H7 (cell line): ENCODE results near the gene BCR. TPM values are rescaled to one million over a fixed set of nuclear protein-coding genes. Genes with fewer than 3 reads are reported as not detected.

Experiments
- DNase-seq: peaks from one replicate; pipeline ENCODE4 v3.0.0; 2012
- H3K27me3 ChIP-seq: 2 replicates; pipeline ENCODE4 v1.6.0; 2011; ENCODE audit warnings: mild to moderate bottlenecking, low read length; ENCODE audit not compliant: control insufficient read depth, insufficient read depth
- H3K36me3 ChIP-seq: replicated peaks from 2 replicates; pipeline ENCODE4 v1.5.1; 2011; ENCODE audit warnings: low read length; ENCODE audit not compliant: control insufficient read depth, insufficient read depth
- H3K4me3 ChIP-seq: 2 replicates; pipeline ENCODE4 v1.5.1; 2011; ENCODE audit warnings: low read depth, mild to moderate bottlenecking, control low read depth, low read length, moderate library complexity; ENCODE audit not compliant: insufficient read depth
- total RNA-seq: library from RNA; depleted of rRNA; stranded (reverse); fragments of >200 nt; shearing (Covaris generic); gene quantifications from 2 replicates; pipeline ENCODE4 v1.2.3, GENCODE V29; 2014

BCR gene
- total RNA-seq, 1 experiment from 2014 or later = 89.1 TPM

DNA sequence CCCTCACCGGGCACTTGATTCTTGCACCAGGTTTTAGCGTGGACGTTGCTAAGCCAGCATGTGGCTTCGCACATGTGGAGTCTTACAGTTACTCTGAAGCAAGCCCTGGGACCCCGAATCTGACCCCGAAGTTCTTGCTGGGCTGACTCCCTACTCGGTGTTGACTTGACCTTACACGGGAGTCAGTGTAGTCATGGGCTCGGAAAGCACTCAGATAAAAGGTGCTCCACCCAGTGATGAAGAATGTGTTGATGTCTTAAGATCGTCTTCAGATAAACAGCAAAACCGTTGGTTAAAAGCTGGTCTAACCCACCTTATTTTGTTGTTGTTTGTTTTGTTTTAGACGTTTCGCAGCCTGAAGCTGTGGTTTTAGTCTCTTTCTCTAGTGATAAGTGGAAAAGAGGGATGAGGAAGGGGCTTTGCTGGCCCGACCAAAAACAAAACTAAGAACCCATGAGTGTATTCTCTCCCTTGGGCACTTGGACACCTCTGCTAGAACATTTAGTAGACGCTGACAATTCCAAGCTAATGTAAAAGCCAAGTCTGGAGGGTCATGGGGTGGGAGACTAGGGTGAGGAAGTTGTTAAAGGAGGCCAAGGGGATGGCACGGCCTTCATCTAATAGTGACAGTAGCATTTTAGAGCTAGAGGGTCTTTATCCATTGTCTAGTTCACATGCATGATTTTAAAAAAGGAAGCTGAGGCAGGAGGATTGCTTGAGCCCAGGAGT, 69.9 kb downstream of the BCR start:
- no peak for DNase-seq
- H3K4me3 ChIP-seq = no peak overlapping the region
- no peaks in the 10 kb centered on the region for H3K27me3 ChIP-seq
- peaks cover under 1% of the 10 kb centered on the region for H3K36me3 ChIP-seq

DNA sequence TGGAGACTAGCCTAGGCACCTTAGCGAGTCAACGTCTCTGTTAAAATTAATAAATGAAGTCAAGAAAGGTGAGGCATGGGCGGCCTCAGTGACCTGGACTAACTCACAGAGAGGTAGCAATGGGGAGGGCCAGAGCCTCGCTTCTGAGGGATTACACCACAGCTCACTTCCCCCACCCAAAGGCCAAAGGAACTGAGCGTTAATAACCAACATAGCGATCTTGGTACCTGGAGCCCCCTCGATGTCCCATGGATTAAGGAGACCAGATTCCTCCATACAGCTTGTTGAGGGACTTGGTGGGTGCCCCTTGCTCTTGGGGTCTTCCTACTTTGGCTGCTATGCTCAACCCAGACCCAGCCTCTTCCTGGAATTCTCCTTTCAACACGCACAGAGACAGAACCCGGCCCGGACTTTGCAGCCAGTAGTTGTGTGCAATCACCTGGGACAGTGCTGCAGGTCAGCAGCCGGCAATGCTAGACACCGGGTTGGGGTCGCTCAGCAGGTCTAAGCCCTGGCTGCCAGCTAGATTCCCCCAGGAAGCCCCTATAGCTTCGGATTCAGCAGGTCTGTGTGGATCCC, 70.6 kb downstream of the BCR start:
- no peak overlapping the region for H3K4me3 ChIP-seq
- H3K36me3 ChIP-seq = peaks cover 2% of the 10 kb centered on the region
- DNase-seq = no peak
- H3K27me3 ChIP-seq = no peaks in the 10 kb centered on the region

DNA sequence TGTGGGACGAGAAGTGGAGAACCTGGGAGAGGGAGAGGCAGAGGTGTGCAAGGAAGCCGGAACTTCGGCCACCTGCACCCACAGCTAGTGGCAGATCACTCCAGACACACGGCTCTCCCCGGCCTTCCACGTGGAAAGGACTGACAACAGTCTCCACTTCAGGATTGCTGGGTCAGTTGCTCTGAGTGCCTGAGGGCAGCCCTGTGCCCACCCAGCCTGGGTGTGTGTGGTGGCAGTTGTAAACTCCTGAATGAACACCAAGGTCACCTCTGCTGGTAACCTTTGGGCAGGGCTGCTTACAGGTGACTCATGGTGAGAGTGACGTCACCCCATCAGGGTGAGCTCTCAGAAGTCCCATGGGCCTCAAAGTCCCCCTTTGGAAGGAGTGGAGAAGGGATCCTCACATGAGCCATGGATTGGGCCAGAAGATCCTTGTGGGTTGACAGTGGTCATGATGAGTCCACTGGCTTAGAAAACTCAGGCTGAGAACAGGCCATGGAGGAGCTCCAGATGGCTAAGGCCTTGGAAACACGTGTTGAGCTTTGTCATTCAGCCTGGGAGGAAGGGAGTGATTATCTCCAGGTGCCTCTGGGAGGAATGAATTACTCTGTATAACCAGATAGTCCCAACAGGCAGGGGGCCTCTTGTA, 71.3 kb downstream of the BCR start:
- Histone ChIP-seq H3K4me3 (no peak overlapping the region), H3K36me3 (peaks cover 2% of the 10 kb centered on the region), H3K27me3 (no peaks in the 10 kb centered on the region)
- no peak for DNase-seq

DNA sequence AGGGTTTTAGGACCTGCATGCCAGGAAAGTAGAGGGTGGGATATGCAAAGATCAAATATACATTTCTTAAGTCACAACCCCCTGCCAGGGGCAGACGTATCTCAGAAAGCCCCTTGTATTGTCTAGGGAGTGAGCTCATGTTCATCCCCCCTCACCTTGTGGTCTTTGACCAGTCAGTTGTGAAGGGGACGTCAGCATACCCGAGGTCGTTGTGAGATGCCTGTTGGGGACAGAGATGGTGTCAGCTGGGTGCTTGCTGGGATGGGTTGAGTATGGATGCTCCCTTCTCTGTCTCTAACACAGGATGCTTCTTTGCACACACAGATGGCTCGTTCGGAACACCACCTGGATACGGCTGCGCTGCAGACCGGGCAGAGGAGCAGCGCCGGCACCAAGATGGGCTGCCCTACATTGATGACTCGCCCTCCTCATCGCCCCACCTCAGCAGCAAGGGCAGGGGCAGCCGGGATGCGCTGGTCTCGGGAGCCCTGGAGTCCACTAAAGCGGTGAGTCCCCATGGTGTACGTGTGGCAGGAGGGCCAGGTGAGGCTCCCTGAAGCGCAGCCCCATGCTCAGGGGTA, 73.3 kb downstream of the BCR start:
- DNase-seq = no peak
- H3K4me3 ChIP-seq = no peak overlapping the region
- peaks cover 2% of the 10 kb centered on the region for H3K36me3 ChIP-seq
- H3K27me3 ChIP-seq = no peaks in the 10 kb centered on the region

DNA sequence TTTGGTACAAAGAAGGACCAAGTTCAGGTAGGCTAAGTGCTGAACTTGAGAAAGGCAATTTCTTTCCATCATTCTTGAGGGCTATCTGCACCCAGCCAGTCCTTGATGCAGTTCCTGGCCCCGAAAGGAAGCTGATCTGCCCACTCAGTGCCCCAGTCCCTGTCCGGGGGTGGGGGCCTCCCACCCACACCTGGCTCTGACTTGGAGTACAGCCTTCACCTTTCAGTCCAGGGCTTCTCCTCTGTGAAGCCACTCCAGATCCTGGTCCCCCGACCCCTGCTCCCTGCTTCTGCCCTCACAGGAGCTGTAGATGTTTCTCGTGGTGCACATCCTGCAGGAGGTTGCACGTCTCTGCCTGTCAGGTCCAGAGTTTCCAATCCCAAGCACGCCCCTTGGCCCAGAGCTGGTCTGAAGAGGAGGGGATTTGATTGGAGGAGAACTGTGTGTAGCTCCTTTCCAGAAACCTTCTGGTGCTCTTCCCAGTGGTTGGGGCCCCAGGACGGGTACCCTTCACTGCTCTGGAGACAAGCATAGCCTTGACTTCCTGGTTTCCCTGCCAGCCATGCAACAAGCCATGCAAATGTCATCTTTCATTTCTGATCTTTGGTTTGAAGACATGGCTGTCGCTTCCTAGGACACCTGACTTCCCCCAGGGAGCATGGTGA, 75.3 kb downstream of the BCR start:
- H3K4me3 ChIP-seq = no peak overlapping the region
- DNase-seq = no peak
- no peaks in the 10 kb centered on the region for H3K27me3 ChIP-seq
- H3K36me3 ChIP-seq = peaks cover 2% of the 10 kb centered on the region

DNA sequence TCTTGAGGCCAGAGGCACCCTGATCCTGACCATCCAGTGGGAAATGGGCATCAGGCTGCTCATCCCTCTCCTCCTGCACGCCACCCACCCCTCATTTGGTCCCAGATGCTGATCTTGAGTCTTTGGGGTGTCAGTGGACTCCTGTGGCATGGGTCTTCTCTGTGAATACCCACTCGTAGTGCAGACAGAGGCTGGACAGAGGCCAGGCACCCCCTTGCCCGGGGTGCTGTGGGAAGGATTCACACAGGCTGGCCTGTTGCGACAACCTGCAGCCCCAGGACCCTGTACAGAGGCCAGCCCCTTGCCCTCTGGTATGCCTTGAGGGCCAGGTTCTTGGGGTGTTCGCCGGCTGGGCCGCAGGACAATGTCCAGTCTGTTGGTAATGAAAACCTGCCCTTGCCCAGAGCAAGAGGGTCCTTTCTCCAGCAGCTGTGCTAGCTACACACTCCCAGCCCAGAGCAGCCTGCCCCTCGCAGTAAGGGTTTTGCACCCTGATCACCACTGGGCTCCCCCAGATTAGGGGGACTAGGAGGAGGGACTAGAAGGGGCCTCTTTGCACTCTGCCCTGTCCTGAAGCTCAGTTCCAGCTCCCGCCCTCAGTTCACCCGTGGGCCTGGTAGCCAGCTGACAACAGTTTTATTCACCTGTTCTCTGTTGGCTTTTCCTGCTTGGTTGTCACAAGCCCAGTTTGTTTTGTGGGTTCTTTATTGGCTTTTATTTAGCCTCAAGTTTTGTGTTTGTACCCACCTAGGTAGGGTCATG, 76.0 kb downstream of the BCR start:
- DNase-seq = no peak
- H3K27me3 ChIP-seq = no peaks in the 10 kb centered on the region
- no peak overlapping the region for H3K4me3 ChIP-seq
- peaks cover 6% of the 10 kb centered on the region for H3K36me3 ChIP-seq

DNA sequence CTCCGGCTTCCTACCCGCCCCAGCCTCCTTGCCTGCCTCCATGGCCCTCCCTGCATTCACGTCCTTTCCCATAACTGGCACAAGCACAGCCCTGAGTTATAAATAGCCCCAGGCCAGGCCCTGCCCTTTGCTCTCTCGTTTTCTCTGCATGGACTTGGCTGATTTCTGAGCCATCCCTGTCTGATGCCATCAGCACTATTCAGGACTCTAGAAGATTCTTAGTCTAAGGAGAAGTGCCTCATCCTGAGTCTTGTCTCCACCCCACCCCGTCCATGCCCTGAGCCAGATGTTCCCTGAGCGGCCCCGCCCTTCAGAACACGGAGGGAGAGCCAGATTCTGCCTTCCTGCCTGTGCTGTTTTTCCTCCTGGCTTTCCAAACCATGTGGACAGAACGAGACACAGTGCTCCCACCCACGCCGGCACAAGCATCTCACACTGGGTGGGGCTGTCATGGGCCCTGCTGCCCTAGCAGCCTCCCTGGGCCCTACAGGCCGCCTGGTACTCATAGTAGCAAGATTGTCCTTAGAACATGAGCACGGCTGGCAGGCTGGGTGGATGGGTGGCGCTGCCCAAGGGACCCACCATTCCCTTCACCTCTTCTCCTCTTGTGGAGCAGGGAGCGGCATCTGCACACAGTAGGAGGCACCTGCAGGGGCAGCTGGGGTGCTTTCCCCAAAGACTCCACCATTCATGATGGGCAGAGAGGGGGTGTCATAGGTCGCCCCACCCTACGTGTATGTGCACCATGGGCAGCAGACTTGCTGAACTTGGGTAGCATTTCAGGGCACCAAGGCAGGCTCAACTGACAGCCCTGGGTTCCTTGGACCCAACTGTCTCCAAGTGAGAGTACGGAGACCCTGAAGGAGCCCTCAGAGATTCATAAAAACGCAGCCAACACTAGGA, 76.9 kb downstream of the BCR start:
- H3K27me3 ChIP-seq = no peaks in the 10 kb centered on the region
- no peak overlapping the region for H3K4me3 ChIP-seq
- DNase-seq = no peak
- peaks cover 8% of the 10 kb centered on the region for H3K36me3 ChIP-seq

DNA sequence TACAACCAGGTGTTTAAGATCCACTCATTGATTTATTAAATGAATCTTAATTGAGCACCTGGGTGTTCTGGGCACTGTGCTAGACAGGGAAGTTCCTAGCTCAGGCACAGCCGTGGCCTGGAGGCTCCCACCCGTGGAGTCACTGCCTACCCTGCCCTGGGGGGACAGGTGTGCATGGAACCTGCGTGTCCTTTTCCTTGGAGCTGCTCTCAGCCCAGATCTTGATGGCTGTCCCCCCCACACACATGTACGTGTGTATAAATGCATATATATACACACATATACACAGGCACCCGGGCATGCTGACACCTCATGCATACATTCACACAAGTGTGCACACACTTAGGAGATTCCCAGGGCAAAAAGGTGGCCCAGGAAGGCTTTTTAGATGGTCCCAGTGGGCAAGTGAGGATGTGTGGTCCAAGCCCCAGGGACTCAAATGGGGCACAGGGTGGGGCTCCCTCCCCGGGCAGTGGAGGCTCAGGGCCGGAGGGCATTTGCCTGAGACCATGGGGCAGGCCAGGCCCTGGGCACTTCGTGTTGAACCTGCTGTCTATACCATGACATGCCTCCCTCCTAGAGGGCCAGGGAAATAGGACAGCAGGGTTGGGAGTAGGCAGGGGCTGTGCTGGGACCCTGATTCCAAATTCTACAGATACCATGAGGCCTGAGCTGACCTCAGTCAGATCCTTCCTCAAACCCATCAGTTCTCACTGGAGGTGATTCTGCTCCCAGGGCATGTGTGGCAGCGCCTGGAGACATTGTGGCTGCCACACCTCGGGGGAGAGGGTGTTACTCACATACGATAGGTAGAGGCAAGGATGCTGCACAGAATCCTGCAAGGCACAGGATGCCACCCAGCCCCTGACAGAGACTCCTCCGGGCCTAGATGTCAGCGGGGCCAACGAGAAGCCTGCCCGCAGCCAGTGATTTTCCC, 77.8 kb downstream of the BCR start:
- peaks cover 8% of the 10 kb centered on the region for H3K36me3 ChIP-seq
- DNase-seq = no peak
- no peak overlapping the region for H3K4me3 ChIP-seq
- no peaks in the 10 kb centered on the region for H3K27me3 ChIP-seq

DNA sequence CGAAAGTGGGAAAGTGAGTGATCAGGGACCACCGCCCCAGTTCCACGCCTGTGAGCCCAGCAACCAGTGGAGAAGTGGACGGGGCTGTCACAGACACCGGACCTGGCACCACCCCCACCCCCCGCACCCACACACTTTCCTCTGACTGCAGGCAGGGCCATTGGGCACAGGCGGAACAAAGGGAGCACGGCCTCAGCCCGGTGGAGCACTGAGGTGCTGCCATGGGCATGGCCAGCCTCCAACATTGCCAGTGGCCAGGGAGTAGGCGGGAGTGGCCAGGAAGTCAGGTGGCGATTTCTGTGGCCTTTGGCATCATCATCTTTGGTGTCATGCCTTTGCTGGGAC, 78.5 kb downstream of the BCR start:
- no peak for DNase-seq

DNA sequence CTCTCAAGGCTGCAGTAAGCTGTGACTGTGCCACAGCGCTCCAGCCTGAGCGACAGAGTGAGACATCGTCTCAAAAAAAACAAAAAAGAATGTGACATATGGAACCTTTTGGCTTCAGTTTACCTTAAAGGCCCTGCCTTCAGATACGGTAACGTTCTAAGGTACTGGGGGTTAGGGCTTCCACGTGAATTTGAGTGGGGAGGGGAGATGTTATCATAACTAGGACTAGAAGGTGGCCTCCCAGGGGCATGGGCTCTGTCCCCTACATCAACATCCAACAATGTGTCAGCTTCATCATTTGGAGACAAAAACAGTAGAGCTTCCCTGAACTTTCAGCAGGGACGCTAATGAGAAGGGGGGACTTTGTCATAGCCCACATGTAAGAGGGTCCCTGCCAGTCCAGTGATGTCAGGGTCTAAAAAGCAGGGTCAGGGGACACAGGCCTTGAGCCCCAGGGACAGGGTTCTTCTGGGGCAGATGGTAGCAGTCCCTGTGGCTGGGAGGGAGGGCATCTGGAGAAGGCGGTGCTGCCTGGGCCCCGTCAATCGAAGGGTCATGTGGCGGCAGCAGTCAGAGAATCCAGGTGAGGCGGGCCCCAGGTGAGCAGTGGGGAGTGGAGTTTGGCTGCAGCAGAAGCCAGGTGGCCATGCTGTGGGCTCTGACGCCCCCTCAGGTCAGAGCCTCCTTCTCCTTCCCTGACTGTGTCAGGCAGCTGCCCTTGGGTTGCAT, 79.8 kb downstream of the BCR start:
- Histone ChIP-seq H3K36me3 (peaks cover 17% of the 10 kb centered on the region), H3K4me3 (no peak overlapping the region), H3K27me3 (no peaks in the 10 kb centered on the region)
- peak; percentile 93 for DNase-seq

More for the DNA sequence above, 78.5 kb downstream of the BCR start:
- Histone ChIP-seq H3K27me3 (no peaks in the 10 kb centered on the region), H3K36me3 (peaks cover 14% of the 10 kb centered on the region), H3K4me3 (no peak overlapping the region)

DNA sequence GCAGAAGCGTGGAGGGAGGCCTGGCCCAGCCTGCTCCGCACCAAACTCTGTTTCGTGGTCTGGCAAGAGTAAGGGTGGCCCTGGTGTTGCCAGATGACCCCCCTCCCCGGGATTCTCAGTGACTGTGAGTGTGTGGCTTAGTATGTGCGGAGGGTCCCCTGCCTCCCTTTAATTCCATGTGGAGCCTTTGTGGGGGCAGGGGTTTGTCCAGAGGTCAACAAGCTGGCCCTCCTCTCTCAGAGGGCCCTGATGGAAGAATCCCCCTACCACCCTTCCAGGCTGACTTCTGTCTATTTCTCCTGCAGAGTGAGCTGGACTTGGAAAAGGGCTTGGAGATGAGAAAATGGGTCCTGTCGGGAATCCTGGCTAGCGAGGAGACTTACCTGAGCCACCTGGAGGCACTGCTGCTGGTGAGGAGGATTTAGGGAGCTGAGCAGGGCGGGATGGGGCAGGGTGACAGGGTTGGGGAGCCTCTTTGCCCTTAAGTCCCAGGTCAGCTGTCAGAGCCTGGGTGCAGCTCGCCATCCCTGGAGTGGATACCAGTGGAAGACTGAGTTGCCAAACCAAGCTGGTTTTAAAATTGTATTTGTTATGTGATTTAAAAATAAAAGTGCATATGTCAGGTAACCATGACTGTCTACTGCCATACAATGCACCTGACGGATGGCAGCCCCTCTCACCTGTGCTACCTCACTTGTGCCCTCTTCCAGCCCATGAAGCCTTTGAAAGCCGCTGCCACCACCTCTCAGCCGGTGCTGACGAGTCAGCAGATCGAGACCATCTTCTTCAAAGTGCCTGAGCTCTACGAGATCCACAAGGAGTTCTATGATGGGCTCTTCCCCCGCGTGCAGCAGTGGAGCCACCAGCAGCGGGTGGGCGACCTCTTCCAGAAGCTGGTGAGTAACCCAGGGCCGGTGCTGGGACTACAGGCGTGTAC, 80.6 kb downstream of the BCR start:
- DNase-seq = no peak
- H3K4me3 ChIP-seq = no peak overlapping the region
- no peaks in the 10 kb centered on the region for H3K27me3 ChIP-seq
- H3K36me3 ChIP-seq = peaks cover 16% of the 10 kb centered on the region
